ENCODE results near the gene PGA3.
"Not testable (repeated sequence)": the region's sequence is repeated elsewhere in the genome, so short reads cannot be mapped to it uniquely, and the experiment has no call there.

Gene PGA3

DNA sequence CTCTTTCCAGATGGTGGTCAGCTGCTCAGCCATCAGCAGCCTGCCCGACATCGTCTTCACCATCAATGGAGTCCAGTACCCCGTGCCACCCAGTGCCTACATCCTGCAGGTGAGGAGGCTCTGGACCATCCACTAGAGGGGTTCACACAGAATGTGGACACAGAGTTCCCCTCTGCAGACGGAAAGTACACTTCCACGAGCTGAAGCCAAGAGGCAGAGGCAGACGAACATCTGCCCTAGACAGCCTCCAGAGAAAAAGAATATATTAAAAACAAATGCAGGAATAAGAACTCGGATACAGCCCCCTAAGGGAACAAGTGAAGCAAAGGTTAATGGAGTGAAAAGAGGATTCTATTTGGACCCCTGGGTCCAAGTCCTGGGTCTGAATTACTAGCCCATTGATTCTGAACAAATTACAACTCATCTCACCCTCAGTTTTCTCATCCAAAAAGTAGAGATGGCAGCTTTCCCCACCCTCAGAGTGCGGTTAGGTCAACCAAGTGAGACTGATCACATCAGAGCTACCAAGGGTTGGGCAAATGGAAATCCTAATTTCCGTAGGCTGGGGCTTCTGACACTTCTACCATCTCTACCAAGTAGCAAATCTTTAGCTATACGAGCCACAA, 8.1 kb downstream of the PGA3 start:
- not testable (repeated sequence) for DNase-seq

DNA sequence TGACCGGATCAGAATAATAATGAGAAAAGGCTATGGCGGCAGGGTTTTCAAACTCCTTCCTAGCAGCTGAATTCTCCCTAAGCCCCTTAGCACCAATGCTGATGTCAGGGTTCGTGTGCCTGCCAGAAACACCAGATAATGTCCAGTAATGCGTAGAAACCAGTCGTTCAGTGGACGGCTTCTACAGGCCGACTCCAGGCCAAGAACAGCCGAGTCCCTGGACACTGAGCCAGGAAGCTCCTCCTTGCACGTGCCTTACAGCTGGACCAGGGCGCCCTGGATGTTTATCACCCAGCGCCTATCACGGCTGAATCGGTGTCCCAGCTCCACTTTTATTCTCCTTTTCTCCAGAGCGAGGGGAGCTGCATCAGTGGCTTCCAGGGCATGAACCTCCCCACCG, 8.9 kb downstream of the PGA3 start:
- DNase-seq, result not testable (repeated sequence)

DNA sequence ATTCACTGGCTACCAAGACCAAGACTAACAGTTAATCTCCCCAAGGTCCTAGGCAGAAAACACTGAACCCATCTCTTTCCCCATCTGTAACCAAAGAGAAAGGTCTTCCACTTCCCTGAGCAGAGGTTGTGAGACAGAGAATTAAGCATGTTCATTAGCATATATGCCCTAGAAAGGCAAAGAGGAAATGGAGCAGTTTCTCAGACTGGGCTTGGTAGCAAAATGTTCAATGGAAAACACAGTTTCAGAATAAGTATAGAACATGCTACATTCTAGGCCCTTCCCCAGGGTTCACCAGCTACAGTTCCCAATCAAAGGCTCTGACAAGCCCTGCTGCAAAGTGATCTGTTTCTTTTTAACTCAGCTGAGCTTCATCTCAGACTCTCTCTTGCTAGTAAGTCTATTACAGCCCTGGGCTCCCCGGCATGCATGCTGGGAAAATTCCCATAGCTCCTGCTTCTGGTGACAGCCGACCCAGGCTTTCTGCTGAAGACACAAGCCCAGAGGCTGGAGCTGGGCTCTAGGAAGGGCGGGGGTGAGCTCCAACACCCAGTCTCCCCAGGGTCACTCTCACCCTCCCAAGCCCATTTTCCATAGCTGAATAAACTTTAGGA, 10.5 kb downstream of the PGA3 start:
- not testable (repeated sequence) for DNase-seq

DNA sequence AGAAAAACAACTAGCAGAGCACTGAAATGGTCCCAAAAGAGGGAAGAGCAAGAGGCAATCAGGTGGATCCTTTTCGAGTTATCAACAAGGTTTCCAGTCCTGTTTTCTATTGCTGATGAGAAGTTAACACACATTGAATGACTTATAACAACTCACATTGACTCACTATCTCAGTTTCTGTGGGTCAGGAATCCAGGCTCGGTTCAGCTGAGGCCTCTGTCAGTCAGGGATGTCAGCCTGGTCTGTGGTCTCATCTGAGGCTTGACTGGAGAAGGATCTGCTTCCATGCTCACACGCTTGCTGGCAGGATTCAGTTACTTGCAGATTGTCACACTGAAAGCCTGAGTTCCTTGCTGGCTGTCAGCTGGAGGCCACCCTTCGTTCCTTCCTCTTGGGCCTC, 15.0 kb downstream of the PGA3 start:
- DNase-seq, result not testable (repeated sequence)

DNA sequence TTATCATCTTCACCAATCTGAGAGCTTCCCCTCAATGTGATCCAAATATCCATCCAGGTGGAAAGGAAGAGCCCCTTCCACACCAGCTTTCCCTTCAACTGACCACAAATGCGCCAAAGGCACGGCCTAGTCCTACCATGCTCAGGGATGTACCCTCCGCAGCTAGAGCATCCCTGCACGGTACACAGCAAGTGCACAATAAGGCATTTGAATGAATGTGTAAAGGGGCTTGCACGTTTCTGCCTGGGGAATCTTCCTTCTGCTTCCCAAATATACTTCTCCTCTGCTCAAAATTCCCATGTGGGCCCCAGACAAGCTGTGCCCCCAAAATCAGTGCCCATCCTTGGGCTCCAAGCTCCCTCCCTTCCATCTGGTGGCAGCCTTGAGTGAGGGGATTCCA, 15.7 kb downstream of the PGA3 start:
- not testable (repeated sequence) for DNase-seq

DNA sequence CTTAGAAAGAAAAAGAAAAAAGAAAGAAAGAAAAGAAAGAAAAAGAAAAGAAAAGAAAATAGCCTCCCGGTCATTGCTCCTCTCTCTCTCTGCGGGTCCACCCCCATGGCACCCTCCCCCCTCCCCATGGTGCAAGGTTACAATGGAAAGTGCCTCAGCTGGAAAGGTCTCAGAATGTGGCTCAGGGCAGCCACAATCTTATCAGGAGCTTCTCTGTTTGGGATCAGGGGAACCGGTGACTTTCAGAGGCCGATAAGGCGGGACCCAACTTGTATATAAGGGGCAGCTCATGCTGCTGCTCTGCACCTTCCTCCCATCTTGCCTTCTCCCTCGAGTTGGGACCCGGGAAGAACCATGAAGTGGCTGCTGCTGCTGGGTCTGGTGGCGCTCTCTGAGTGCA, 18.7 kb downstream of the PGA3 start, which contains the start of gene PGA4:
TSS of gene PGA4 (plus strand) at position 301 of the 400 bp plus-strand sequence. CDS start at position 355, 54 bp downstream.
- not testable (repeated sequence) for DNase-seq

DNA sequence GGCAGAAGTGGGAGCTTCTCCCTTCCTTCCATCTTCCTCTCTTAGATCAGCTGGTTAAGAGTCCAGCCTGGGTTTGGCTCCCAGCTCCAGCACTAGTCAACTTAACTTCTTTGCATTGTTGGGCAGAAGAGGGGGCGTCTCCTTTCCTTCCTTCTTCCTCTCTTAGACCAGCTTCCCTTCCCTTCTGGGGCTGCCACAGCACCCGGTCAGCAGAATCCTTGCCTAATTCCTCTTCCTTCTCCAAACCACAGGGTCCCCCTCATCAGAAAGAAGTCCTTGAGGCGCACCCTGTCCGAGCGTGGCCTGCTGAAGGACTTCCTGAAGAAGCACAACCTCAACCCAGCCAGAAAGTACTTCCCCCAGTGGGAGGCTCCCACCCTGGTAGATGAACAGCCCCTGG, 19.4 kb downstream of the PGA3 start:
- not testable (repeated sequence) for DNase-seq

DNA sequence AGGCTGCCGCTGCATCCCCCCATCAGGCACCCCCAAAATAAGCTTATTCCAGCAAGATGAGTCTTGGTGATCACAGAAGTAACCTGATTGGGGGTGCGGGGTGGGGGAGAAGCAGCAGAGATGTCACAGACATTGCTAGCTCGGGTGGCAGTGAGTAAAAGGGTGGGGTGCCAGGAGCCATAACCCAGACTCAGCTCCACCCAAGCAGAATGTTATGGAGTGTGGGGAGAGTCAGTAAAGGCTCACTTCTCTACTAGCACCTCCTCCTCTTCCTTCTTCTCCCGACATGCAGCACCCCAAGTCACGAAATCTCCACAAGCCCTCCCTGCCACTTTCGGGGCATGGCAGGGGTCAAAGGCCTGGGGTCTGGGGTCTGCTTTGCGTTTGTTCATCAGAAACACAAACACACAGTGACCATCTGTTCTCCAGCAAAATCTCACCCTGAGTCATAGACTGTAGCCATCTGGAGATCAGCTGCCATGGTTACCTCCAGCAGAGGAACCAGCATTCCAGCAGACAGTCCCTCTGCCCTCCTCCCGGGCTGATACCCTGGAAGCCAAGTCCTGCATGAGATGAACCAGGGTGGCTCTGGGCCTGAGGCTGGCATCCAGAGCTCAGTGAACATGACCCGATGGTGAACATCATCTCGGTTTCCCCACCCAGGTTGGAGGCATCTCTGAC, 23.3 kb downstream of the PGA3 start:
- DNase-seq, result not testable (repeated sequence)

DNA sequence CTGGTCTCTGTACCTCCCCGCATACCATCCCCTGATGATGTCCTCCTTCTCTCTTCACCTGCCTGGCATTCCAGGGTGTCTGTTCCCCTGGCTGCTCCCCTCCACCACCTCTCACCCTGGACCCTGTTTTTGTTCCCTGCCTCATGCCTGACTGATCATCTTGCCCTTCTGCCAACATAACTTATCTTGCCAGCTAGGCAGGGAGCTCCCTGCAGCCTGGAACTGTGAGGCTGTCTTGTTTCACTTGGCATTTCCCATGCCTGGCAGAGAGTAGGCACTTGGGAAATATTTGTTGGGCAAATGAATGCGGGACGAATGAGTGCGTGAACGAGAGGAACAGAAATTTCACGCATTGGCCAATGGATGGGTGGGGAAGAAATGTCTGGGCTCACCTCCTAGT, 26.1 kb downstream of the PGA3 start:
- not testable (repeated sequence) for DNase-seq

DNA sequence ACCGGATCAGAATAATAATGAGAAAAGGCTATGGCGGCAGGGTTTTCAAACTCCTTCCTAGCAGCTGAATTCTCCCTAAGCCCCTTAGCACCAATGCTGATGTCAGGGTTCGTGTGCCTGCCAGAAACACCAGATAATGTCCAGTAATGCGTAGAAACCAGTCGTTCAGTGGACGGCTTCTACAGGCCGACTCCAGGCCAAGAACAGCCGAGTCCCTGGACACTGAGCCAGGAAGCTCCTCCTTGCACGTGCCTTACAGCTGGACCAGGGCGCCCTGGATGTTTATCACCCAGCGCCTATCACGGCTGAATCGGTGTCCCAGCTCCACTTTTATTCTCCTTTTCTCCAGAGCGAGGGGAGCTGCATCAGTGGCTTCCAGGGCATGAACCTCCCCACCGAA, 27.7 kb downstream of the PGA3 start:
- DNase-seq, result not testable (repeated sequence)

DNA sequence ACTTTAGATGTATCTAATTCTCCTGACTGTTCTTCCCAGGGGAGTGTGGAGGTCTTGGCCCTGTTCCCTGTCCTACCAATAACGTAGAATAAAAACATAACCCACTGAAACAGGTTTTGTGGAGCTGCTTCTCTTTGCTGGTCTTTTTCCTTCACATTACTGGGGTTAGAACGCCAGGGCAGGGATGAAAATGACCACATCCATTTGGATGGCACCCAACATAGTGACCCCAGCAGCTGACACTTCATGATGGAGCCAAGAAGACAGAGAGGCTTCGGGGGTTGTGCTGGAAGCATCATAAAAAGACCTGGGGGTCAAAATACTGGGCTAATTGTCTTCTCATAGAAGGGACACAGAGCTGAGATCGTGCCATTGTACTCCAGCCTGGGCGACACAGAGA, 28.3 kb downstream of the PGA3 start:
- not testable (repeated sequence) for DNase-seq

DNA sequence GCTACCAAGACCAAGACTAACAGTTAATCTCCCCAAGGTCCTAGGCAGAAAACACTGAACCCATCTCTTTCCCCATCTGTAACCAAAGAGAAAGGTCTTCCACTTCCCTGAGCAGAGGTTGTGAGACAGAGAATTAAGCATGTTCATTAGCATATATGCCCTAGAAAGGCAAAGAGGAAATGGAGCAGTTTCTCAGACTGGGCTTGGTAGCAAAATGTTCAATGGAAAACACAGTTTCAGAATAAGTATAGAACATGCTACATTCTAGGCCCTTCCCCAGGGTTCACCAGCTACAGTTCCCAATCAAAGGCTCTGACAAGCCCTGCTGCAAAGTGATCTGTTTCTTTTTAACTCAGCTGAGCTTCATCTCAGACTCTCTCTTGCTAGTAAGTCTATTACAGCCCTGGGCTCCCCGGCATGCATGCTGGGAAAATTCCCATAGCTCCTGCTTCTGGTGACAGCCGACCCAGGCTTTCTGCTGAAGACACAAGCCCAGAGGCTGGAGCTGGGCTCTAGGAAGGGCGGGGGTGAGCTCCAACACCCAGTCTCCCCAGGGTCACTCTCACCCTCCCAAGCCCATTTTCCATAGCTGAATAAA, 29.3 kb downstream of the PGA3 start:
- DNase-seq, result not testable (repeated sequence)

DNA sequence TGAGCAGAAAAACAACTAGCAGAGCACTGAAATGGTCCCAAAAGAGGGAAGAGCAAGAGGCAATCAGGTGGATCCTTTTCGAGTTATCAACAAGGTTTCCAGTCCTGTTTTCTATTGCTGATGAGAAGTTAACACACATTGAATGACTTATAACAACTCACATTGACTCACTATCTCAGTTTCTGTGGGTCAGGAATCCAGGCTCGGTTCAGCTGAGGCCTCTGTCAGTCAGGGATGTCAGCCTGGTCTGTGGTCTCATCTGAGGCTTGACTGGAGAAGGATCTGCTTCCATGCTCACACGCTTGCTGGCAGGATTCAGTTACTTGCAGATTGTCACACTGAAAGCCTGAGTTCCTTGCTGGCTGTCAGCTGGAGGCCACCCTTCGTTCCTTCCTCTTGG, 33.8 kb downstream of the PGA3 start:
- DNase-seq, result not testable (repeated sequence)

DNA sequence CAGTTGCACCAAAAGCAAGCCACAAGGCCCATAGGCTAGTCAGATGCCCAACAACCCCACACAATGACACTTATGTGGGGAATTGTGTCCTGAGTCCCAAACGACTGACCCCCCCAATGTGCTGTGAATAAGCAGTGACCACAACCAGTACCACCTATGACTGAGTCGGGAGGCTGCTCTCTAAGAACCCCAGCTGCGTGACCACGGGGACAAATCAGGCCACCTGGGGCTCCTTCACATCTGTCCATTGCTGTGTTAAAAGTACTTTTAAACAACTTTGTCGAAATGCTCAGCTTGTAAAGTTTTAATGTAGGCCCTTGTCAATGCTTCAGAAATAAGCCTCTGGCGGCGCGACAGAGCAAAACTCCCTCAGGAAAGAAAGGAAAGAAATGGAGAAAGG, 37.0 kb downstream of the PGA3 start:
- DNase-seq, result not testable (repeated sequence)

DNA sequence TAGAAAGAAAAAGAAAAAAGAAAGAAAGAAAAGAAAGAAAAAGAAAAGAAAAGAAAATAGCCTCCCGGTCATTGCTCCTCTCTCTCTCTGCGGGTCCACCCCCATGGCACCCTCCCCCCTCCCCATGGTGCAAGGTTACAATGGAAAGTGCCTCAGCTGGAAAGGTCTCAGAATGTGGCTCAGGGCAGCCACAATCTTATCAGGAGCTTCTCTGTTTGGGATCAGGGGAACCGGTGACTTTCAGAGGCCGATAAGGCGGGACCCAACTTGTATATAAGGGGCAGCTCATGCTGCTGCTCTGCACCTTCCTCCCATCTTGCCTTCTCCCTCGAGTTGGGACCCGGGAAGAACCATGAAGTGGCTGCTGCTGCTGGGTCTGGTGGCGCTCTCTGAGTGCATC, 37.6 kb downstream of the PGA3 start, which contains the start of gene PGA5:
TSS of gene PGA5 (plus strand) at position 301 of the 400 bp plus-strand sequence. CDS start at position 353, 52 bp downstream.
- not testable (repeated sequence) for DNase-seq

DNA sequence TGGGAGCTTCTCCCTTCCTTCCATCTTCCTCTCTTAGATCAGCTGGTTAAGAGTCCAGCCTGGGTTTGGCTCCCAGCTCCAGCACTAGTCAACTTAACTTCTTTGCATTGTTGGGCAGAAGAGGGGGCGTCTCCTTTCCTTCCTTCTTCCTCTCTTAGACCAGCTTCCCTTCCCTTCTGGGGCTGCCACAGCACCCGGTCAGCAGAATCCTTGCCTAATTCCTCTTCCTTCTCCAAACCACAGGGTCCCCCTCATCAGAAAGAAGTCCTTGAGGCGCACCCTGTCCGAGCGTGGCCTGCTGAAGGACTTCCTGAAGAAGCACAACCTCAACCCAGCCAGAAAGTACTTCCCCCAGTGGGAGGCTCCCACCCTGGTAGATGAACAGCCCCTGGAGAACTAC, 38.2 kb downstream of the PGA3 start:
- DNase-seq, result not testable (repeated sequence)

DNA sequence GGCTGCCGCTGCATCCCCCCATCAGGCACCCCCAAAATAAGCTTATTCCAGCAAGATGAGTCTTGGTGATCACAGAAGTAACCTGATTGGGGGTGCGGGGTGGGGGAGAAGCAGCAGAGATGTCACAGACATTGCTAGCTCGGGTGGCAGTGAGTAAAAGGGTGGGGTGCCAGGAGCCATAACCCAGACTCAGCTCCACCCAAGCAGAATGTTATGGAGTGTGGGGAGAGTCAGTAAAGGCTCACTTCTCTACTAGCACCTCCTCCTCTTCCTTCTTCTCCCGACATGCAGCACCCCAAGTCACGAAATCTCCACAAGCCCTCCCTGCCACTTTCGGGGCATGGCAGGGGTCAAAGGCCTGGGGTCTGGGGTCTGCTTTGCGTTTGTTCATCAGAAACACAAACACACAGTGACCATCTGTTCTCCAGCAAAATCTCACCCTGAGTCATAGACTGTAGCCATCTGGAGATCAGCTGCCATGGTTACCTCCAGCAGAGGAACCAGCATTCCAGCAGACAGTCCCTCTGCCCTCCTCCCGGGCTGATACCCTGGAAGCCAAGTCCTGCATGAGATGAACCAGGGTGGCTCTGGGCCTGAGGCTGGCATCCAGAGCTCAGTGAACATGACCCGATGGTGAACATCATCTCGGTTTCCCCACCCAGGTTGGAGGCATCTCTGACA, 42.1 kb downstream of the PGA3 start:
- DNase-seq, result not testable (repeated sequence)

DNA sequence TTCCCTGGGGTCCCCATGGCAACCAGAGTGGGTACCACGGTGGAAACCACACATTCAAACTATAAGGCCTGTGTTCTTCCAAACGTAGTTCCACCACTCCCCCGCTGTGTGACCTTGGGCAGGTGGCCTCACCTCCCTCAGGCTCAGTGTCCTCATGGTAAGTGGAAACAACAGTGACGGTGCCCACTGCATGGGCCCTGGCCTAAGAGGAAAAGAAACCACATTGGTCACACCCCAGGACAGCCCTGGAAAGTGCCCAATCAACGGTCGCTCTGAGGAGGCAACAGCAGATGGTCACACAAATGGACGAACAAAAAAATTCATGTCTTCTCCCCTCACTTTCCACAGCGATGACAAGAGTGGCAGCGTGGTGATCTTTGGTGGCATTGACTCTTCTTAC, 44.8 kb downstream of the PGA3 start:
- not testable (repeated sequence) for DNase-seq

DNA sequence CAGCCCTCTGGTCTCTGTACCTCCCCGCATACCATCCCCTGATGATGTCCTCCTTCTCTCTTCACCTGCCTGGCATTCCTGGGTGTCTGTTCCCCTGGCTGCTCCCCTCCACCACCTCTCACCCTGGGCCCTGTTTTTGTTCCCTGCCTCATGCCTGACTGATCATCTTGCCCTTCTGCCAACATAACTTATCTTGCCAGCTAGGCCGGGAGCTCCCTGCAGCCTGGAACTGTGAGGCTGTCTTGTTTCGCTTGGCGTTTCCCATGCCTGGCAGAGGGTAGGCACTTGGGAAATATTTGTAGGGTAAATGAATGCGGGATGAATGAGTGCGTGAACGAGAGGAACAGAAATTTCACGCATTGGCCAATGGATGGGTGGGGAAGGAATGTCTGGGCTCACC, 45.9 kb downstream of the PGA3 start:
- not testable (repeated sequence) for DNase-seq

DNA sequence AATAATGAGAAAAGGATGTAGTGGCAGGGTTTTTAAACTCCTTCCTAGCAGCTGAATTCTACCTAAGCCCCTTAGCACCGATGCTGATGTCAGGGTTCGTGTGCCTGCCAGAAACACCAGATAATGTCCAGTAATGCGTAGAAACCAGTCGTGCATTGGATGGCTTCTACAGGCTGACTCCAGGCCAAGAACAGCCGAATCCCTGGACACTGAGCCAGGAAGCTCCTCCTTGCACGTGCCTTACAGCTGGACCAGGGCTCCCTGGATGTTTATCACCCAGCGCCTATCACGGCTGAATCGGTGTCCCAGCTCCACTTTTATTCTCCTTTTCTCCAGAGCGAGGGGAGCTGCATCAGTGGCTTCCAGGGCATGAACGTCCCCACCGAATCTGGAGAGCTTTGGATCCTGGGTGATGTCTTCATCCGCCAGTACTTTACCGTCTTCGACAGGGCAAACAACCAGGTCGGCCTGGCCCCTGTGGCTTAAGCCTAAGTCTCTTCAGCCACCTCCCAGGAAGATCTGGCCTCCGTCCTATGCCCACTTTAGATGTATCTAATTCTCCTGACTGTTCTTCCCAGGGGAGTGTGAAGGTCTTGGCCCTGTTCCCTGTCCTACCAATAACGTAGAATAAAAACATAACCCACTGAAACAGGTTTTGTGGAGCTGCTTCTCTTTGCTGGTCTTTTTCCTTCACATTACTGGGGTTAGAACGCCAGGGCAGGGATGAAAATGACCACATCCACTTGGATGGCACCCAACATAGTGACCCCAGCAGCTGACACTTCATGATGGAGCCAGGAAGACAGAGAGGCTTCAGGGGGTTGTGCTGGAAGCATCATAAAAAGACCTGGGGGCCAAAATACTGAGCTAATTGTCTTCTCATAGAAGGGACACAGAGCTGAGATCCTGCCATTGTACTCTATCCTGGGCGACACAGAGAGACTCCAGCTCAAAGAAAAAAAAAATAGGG, 47.8 kb downstream of the PGA3 start:
- DNase-seq, result not testable (repeated sequence)

DNA sequence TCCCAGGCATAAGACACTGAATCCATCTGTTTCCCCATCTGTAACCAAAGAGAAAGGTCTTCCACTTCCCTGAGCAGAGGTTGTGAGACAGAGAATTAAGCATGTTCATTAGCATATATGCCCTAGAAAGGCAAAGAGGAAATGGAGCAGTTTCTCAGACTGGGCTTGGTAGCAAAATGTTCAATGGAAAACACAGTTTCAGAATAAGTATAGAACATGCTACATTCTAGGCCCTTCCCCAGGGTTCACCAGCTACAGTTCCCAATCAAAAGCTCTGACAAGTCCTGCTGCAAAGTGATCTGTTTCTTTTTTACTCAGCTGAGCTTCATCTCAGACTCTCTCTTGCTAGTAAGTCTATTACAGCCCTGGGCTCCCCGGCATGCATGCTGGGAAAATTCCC, 49.0 kb downstream of the PGA3 start:
- DNase-seq, result not testable (repeated sequence)
